ENCODE results near the gene AMY2B. TPM values are rescaled to one million over a fixed set of nuclear protein-coding genes. Genes with fewer than 3 reads are reported as not detected.
"Not testable (repeated sequence)": the region's sequence is repeated elsewhere in the genome, so short reads cannot be mapped to it uniquely, and the experiment has no call there.

The AMY2B gene
- total RNA-seq, 1 donor from 2014 or later: 2.9 TPM

DNA sequence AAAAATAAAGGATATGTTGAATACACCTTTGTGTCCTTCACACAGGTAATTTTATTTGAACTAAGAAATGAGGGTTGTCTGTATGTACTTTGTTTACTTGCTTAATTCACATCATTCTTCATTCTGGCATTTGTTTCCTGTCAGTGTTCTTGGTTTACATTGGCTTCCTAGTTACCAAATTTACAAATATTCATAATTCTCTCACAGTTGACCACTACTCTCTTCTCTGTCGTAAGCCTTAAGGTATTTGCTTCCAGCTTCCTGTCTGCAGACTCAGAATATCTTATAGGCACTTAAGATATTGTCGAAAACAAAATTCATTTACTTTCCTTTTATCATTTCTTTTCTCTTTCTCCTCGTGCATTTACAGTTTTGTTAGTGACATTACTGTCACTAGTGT is 30.0 kb upstream of the AMY2B start:
- no peak overlapping the region for H3K4me3 ChIP-seq (ENCODE audit: low read depth, low read length)
- no peak for DNase-seq (ENCODE audit: low read depth)
- TF ChIP-seq CTCF (conservative IDR thresholded peaks at IDR 0.05; ENCODE audit: low read depth, low read length): no peak

GRCh38 chr1:103546496-103546895 is 24.9 kb upstream of the AMY2B start:
- TF ChIP-seq CTCF (conservative IDR thresholded peaks at IDR 0.05; ENCODE audit: low read depth, low read length): no peak
- H3K4me3 ChIP-seq (ENCODE audit: low read depth, low read length): no peak overlapping the region
- no peak for DNase-seq (ENCODE audit: low read depth)

DNA sequence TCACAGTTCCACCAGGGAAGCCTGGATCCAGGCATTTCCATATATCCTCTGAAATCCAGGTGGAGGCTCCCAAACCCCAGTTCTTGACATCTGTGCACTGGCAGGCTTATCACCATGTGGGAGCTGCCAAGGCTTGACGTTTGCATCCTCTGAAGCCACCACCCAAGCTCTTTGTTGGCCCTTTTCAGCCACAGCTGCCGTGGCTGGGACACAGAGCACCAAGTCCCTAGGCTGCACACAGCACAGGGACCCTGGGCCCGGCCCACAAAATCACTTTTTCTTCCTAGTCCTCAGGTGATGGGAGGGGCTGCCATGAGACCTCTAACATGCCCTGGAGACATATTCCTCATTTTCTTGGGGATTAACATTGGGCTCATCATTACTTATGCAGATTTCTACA is 23.5 kb upstream of the AMY2B start:
- DNase-seq (ENCODE audit: low read depth): no peak
- no peak overlapping the region for H3K4me3 ChIP-seq (ENCODE audit: low read depth, low read length)
- no peak for TF ChIP-seq CTCF (conservative IDR thresholded peaks at IDR 0.05; ENCODE audit: low read depth, low read length)

GRCh38 chr1:103560427-103560826 is 11.0 kb upstream of the AMY2B start:
- no peak overlapping the region for H3K4me3 ChIP-seq (ENCODE audit: low read depth, low read length)
- TF ChIP-seq CTCF (conservative IDR thresholded peaks at IDR 0.05; ENCODE audit: low read depth, low read length): no peak
- DNase-seq (ENCODE audit: low read depth): no peak

GRCh38 chr1:103561124-103561523 is 10.3 kb upstream of the AMY2B start:
- H3K4me3 ChIP-seq (ENCODE audit: low read depth, low read length); DNase-seq (ENCODE audit: low read depth): not testable (repeated sequence)

GRCh38 chr1:103561643-103562395 is 9.6 kb upstream of the AMY2B start:
- no peak for DNase-seq (ENCODE audit: low read depth)
- H3K4me3 ChIP-seq (ENCODE audit: low read depth, low read length): no peak overlapping the region
- TF ChIP-seq CTCF (conservative IDR thresholded peaks at IDR 0.05; ENCODE audit: low read depth, low read length): no peak

DNA sequence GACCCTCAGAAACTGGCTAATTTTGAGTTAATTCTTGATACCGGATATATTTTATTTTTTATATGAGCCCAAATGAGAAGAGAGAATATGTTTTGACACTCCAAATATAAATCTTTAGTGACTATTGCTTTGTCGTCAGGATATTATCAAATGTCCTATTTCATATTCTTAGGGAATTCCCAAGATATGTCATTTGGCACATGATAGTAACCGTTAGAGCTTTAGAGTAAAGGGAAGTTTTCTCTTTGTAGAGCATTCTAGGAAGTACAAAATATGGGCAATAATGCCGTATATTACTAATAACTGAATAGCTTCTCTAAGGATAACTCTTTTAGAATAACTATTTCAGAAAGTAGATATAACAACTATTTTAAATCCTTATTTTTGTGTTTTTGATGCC is 8.3 kb upstream of the AMY2B start:
- no peak for TF ChIP-seq CTCF (conservative IDR thresholded peaks at IDR 0.05; ENCODE audit: low read depth, low read length)
- DNase-seq (ENCODE audit: low read depth): no peak
- H3K4me3 ChIP-seq (ENCODE audit: low read depth, low read length): no peak overlapping the region
